ENCODE measurements around the gene SEC24D.

SEC24D gene

GRCh38 chr4:118865091-118865708 is 29.3 kb upstream of the SEC24D start:
- DNase-seq (ENCODE audit: low read depth): peak; percentile 68
- TF ChIP-seq CTCF (IDR thresholded peaks at IDR 0.05; ENCODE audit: low read depth, low read length) (peak; percentile 82), MYC (IDR thresholded peaks at IDR 0.05; ENCODE audit: low read depth, low read length) (no peak), MAX (IDR thresholded peaks at IDR 0.05; ENCODE audit: low read depth, low read length) (0 out of 2 replicates have a peak, but pooled peaks have one; percentile 10), POLR2A (IDR thresholded peaks at IDR 0.05; ENCODE audit: extremely low read depth, insufficient read length) (no peak)
- no peak overlapping the region for H3K4me3 ChIP-seq (ENCODE audit: low read depth, low read length)

GRCh38 chr4:118858779-118859178 is 22.9 kb upstream of the SEC24D start:
- H3K4me3 ChIP-seq (ENCODE audit: low read depth, low read length): no peak overlapping the region
- DNase-seq (ENCODE audit: low read depth): no peak
- TF ChIP-seq POLR2A (IDR thresholded peaks at IDR 0.05; ENCODE audit: extremely low read depth, insufficient read length) (no peak), CTCF (IDR thresholded peaks at IDR 0.05; ENCODE audit: low read depth, low read length) (no peak), MAX (IDR thresholded peaks at IDR 0.05; ENCODE audit: low read depth, low read length) (no peak), MYC (IDR thresholded peaks at IDR 0.05; ENCODE audit: low read depth, low read length) (no peak)

- TF ChIP-seq MAX (IDR thresholded peaks at IDR 0.05; ENCODE audit: low read depth, low read length) (no peak), CTCF (IDR thresholded peaks at IDR 0.05; ENCODE audit: low read depth, low read length) (no peak), POLR2A (IDR thresholded peaks at IDR 0.05; ENCODE audit: extremely low read depth, insufficient read length) (no peak), MYC (IDR thresholded peaks at IDR 0.05; ENCODE audit: low read depth, low read length) (no peak)
- H3K4me3 ChIP-seq (ENCODE audit: low read depth, low read length): no peak overlapping the region
- no peak for DNase-seq (ENCODE audit: low read depth)
Observed at GRCh38 chr4:118857760-118858159, 21.8 kb upstream of the SEC24D start.

- peak; percentile 43 for DNase-seq (ENCODE audit: low read depth)
- no peak for TF ChIP-seq MYC (IDR thresholded peaks at IDR 0.05; ENCODE audit: low read depth, low read length)
- TF ChIP-seq POLR2A (IDR thresholded peaks at IDR 0.05; ENCODE audit: extremely low read depth, insufficient read length): no peak
- TF ChIP-seq MAX (IDR thresholded peaks at IDR 0.05; ENCODE audit: low read depth, low read length): no peak
- no peak for TF ChIP-seq CTCF (IDR thresholded peaks at IDR 0.05; ENCODE audit: low read depth, low read length)
- H3K4me3 ChIP-seq (ENCODE audit: low read depth, low read length): peak overlapping the region; percentile 61
Observed at GRCh38 chr4:118850488-118851173, 14.7 kb upstream of the SEC24D start.

GRCh38 chr4:118849867-118850487 is 14.1 kb upstream of the SEC24D start:
- no peak for TF ChIP-seq POLR2A (IDR thresholded peaks at IDR 0.05; ENCODE audit: extremely low read depth, insufficient read length)
- no peak for TF ChIP-seq CTCF (IDR thresholded peaks at IDR 0.05; ENCODE audit: low read depth, low read length)
- no peak for TF ChIP-seq MYC (IDR thresholded peaks at IDR 0.05; ENCODE audit: low read depth, low read length)
- no peak for TF ChIP-seq MAX (IDR thresholded peaks at IDR 0.05; ENCODE audit: low read depth, low read length)

More at GRCh38 chr4:118849867-118850487, 14.1 kb upstream of the SEC24D start:
- H3K4me3 ChIP-seq (ENCODE audit: low read depth, low read length): peak overlapping the region; percentile 61
- no peak for DNase-seq (ENCODE audit: low read depth)
